Measurements from ENCODE around the gene CCNJ. TPM values are rescaled to one million over a fixed set of nuclear protein-coding genes. Genes with fewer than 3 reads are reported as not detected.

The CCNJ gene
- total and polyA plus RNA-seq, 2 of the 13 experiments (the other 11 are each of a cell fraction or from before 2014, with no cell fraction given): 14.1 to 21.5 TPM

- in situ Hi-C loops (cut with HindIII; ENCODE audit: extremely low pct_ligation_motif_present, low pct_unique_long_range_greater_than_20kb): loop anchor here (5.0 kb wide), 2 partner anchors 280 to 320 kb away; no protein-coding TSS in a partner anchor
- no peaks in the 10 kb centered on the region for H3K79me2 ChIP-seq (ENCODE audit: insufficient read depth, low read length)
- H3K27me3 ChIP-seq (ENCODE audit: control insufficient read depth in 1 of 2, insufficient read depth in 2 of 2, low read length in 2 of 2): no peaks in the 10 kb centered on the region
- intact Hi-C loops (cut with micrococcal nuclease; ENCODE audit: unreplicated experiment): loop anchor here (1.0 kb wide), 2 partner anchors 212 to 276 kb away; no protein-coding TSS in a partner anchor
- H2AFZ ChIP-seq (ENCODE audit: low read length): no peak overlapping the region
- no peaks in the 10 kb centered on the region for H3K36me3 ChIP-seq (replicated peaks in 1 of 2; ENCODE audit: control insufficient read depth in 1 of 2, insufficient read depth in 2 of 2, low read length in 2 of 2)
- H3K4me1 ChIP-seq (ENCODE audit: insufficient read depth, low read length): no peaks in the 10 kb centered on the region
- no peaks in the 10 kb centered on the region for H3K9me3 ChIP-seq (ENCODE audit: low read length)
- H3K4me2 ChIP-seq (ENCODE audit: low read depth, low read length): no peak overlapping the region
- ChIA-PET POLR2A (interaction anchor here (0.8 kb wide), 1 partner anchor 113 kb away, joined by 4 read pairs; the partner anchor contains the start of gene ZNF518A), CTCF (ENCODE audit: low intra/inter-chr PET ratio, low total read pairs) (interaction anchor here (0.5 to 2.3 kb wide), 5 partner anchors 212 to 354 kb away, joined by 3 to 16 read pairs (median 4); no protein-coding TSS in a partner anchor)
- no peak for TF ChIP-seq TERF1 (CRISPR knock-in tag; IDR thresholded peaks at IDR 0.05)
- TF ChIP-seq ZNF414 (CRISPR knock-in tag; IDR thresholded peaks at IDR 0.05): no peak
- no peak for TF ChIP-seq SP2 (CRISPR knock-in tag; IDR thresholded peaks at IDR 0.05)
- no peak for TF ChIP-seq ZUFSP (CRISPR knock-in tag; IDR thresholded peaks at IDR 0.05; ENCODE audit: borderline replicate concordance)
- peak; percentile 62 for TF ChIP-seq ARID3A (IDR thresholded peaks at IDR 0.05; ENCODE audit: low read depth, low read length)
- TF ChIP-seq MYNN (CRISPR knock-in tag; IDR thresholded peaks at IDR 0.05; ENCODE audit: low read depth): no peak
- TF ChIP-seq SMC3 (IDR thresholded peaks at IDR 0.05; ENCODE audit: low read length): peak; percentile 83
- no peak for TF ChIP-seq MXI1 (IDR thresholded peaks at IDR 0.05; ENCODE audit: borderline replicate concordance, low read depth, low read length)
- peak; percentile 96 for TF ChIP-seq STAG1 (CRISPR knock-in tag; IDR thresholded peaks at IDR 0.05)
- TF ChIP-seq ZFP36L2 (CRISPR knock-in tag; IDR thresholded peaks at IDR 0.05): 0 out of 2 replicates have a peak, but pooled peaks have one; percentile 25
- TF ChIP-seq E2F5 (CRISPR knock-in tag; conservative IDR thresholded peaks at IDR 0.05): no peak
- peak; percentile 89 for TF ChIP-seq CTCF (CRISPR knock-in tag; IDR thresholded peaks at IDR 0.05)
- no peak for TF ChIP-seq ZNF792 (CRISPR knock-in tag; IDR thresholded peaks at IDR 0.05)
- no peak for TF ChIP-seq FOXP1 (IDR thresholded peaks at IDR 0.05)
- TF ChIP-seq FOXP1 (CRISPR knock-in tag; IDR thresholded peaks at IDR 0.05): no peak
- peak; percentile 73; the same call in 1 of the 2 replicates for TF ChIP-seq RAD21 (CRISPR knock-in tag; IDR thresholded peaks at IDR 0.05)
- no peak for TF ChIP-seq ZNF556 (CRISPR knock-in tag; IDR thresholded peaks at IDR 0.05; ENCODE audit: borderline replicate concordance)
- ATAC-seq (peak; percentile 97), DNase-seq (ENCODE audit: low spot score) (peak; percentile 68), FAIRE-seq (peak; percentile 91)
- H4K20me1 ChIP-seq (ENCODE audit: insufficient read depth, low read length): no peaks in the 10 kb centered on the region
- BruUV-seq (replicated peaks): no TSS peak
- 4% methylated on average over 5 of the region's 5 CpGs for WGBS (ENCODE audit: low lambda C conversion rate)
- no peak overlapping the region for H3K27ac ChIP-seq (ENCODE audit: extremely low read length, insufficient read depth, low read length)
- H3K4me3 ChIP-seq (replicated peaks in 1 of 3; ENCODE audit: insufficient read depth in 1 of 3, low read depth in 2 of 3, low read length in 3 of 3): no peak overlapping the region
- H3K9ac ChIP-seq (ENCODE audit: insufficient read depth, low read depth, low read length): no peak overlapping the region
These were observed 26.1 kb upstream of the CCNJ start for GRCh38 chr10:96017191-96017687.

All from HepG2 (cell line).